GM21529 (cell line): ENCODE data around the gene MED14.

ENCODE experiments used
- ATAC-seq: cut with Tn5 transposase; IDR thresholded peaks from one replicate; pipeline ENCODE4 v1.9.1; 2021; ENCODE audit not compliant: unreplicated experiment

MED14 gene

DNA sequence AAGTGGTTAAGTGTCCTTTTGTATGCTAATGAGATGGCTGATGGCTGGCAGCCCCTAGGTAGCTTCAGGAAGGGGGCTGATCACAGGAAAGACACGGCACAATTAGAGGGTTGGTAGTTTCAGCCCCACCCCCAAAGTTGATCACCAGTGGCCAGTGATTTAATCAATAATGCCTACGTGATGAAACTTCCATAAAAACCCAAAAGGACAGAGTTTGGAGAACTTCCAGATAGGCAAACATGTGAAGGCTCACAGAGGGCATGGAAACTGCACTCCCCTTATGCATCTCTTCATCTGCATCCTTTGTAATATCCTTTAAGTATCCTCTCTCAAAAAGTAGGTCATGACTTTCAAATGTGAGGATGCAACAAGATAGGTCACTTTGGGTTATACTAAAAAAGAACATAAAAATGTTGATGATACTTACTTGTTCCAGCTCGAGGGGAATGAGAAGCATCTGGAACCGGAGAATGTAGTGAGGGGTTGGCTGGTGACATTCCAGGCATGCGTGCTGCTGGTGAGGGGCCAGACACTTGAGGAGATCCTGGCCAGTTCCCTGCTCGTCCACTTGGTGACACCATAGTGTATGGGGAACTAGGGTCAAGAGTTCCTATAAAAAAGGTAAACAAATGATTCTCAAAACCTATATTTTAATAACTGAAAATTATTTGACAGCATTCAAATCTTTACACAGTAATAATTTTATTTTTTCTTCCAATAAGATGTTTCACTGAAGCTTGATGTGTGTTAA lies 71.3 kb downstream of the MED14 start:
- no peak for ATAC-seq

DNA sequence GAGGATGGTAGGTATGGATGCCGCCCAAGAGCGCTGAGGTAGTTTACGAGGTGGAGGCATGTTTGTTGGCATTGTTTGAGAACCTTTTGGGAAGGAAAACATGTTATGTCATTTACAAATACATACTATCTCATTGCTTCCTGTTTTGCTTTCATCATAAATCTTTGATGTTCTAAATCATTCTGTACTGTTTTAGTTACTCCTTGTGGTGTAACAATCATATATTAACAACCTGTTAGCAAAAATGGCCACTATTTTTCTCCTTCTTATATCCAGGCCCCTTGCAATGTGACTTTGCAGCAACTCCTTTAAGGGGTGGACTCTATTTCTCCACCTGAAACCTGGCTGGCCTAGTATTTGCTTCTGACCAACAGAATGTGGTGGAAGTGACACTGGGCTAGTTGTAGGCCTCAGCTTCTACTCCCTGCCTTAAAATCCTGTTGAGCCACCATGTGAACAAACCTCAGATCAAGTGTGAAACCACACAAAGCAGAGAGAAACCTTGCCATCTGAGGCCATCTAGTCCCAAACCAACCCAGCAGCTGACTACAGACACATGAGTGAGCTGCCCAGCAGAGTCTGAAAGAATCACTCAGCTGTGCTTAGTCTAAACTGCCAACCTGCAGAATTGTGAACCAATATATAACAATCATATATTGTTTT lies 72.1 kb downstream of the MED14 start:
- no peak for ATAC-seq

DNA sequence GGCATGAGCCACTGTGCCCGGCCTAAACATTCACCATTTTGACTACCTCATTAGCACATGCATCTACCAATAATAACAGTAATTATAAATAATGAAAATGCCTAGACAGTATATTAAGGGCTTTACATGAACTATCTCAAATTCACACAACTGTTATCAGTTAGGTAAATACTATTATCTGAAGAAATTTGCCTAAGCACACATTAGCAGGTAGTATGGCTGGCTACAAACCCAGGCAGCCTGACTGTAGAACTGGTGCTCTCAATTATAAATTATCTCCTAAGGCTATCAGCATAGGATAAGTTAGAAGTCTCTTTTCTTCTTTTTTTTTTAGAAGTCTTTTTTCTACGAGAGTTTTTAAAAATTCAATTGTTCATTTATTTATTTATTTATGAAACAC lies 73.9 kb downstream of the MED14 start:
- no peak for ATAC-seq

DNA sequence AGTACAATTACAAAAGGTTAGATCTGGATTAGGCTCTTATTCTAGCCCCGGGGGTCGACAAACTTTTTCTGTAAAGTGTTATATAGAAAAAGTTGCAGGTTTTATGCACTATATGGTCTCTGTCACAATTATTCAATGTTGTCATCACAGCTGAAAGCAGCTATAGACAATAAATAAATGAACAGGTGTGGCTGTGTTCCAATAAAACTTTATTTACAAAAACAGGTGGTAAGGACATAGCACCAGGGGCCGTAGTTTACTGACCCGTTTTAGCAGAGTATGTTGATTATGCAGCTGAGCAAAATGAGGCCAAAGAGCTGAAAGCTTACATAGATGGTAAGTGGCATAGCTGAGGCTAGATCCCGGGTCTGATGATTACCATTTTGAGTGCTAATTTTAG lies 75.0 kb downstream of the MED14 start:
- ATAC-seq: no peak

DNA sequence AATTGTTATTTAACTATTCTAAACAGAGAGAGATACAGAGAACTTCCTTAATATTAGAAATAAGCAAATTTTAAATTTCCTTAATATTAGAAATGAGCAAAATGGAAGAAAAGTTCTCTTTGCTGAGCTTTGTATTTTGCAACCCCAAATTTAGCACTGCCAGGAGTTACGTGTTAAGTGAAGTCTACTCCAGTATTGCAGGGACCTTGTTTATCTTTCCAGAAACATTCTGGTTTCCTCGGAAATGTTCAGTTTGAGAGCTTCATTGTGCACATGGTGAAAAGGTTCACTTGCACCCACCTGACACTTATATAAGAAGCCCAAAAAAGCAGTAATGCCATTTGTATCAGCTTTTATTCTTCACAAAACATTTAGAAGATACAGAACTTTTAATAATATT lies 81.8 kb downstream of the MED14 start:
- ATAC-seq: no peak

DNA sequence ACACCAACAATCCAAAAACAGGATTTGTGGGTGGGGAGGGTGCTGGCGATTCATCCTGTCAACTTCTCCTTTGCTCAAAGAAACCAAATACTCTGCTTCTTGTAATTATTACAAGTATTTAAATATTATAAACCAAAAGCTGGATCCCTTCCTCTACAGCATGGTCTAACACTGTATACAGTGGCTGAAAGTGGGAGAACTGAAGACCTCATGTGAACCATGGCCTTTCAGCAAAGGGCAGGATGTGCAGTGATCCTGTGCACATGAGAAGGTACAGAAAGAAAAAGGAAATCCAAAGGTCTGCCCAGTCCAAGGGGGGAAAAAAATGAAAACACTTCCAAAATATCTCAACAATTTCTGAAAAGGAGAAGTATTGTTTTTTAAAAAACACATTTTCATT lies 82.7 kb downstream of the MED14 start:
- no peak for ATAC-seq

DNA sequence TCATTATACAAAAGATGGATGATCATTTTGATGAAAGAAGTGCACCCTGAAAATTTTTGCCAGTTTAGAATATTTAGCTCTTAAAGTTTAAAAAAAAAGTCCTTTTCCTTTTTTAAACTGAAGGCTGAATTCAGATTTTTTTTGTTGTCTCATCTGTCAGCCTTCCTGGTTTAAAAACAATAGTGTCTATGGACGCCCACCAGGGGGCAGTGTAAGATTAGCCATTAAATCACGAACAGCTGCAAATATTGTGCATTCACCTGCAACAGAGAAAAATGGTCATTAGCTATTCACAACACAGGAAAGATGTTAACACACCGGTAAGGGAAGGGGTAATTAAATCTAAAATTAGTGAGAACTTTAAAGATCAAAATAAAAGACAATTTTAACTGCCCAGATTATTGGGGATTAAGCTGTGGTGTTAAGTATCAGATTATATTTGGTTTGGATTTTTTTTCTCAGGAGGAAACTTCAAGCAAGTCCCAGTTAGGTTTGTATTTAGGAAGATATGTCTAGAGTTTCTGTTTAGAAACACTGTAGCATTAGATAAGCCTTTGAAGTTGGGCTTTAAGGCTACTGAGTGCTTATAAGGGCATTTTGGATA lies 83.6 kb downstream of the MED14 start:
- no peak for ATAC-seq

DNA sequence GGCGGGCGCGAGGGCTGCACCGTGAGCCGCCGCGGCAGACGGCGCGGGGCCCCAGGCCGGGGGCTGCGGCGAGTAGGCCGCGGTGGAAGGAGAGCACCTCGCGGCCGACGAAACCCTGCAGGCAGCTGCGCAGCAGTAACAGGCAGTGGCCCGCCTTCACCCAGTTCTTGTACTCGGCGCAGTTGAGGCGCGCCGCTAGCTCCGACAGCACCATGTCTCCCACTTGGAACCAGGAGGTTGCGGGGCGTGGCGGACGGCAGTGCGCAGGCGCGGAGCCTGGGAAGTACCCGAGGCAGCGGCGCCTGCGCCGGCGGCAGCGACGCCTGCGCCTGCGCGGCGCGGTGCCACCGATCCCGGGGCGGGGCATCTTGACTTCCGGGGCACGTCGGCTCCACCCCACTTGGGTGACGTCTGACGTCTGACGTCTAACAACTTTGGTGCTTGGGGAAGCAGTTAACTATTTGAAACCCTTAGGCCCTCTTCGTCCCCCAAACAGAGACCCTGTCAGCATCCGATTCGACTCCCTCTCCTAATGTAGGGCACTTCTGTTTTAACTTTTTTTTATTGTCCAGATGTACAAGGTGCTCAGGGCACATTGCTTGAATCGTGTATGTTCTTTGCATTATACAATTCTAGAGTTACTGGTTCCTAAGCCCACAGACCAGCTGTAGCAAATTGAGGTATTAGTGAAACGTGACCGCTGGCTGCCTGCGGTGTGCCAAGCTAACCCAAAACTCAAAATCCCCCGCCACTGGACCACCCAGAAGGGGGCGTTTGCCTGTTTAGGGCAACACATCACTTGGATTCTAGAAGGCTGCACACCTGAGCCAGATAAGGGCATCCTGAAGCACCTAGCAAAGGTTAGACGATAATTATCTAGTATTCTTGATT lies 87.8 kb downstream of the MED14 start, which contains the start of gene CXorf38:
CXorf38 (minus strand) TSS at position 255 of the 891 bp plus-strand sequence; CDS start at position 214, 41 bp downstream.
- peak; percentile 73 for ATAC-seq

DNA sequence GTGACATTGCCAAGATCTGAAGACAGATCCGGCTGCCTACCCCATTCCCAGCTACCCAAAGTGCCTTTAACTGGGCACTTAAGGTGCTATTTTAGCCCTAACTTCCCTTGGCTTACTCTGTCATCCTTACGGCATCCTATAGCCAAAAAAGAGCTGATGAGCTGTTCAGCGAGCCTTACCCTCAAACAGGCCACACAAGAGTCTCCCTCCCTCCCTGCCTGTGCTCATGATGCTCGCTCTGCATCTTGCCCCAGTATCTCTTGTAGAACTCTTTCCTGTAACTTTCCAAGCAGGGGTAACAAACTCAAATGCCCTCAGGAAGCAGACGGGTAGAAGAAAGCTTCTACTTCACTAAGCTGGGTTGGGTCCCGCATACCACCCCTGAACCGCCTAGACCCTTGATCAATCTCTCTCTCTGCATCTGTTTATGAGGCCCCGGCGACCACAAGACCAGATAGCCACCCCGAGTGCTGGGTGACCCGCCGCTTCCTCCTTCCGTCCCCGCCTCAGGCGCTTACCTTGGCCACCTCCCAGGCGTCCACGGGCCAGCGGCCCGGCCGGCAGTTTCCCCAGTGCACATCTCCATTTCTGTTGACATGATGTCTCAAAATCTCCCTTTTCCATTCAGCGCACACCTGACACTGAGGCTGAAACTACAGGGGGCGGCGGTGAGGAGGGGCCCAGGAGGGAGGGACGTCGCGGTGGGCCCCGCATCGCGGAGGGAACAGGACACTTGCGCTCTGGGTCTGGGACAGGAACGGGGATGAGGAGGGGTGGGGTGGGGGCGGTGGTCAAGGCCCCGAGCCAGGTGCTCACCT lies 88.6 kb downstream of the MED14 start:
- peak; percentile 20 for ATAC-seq

DNA sequence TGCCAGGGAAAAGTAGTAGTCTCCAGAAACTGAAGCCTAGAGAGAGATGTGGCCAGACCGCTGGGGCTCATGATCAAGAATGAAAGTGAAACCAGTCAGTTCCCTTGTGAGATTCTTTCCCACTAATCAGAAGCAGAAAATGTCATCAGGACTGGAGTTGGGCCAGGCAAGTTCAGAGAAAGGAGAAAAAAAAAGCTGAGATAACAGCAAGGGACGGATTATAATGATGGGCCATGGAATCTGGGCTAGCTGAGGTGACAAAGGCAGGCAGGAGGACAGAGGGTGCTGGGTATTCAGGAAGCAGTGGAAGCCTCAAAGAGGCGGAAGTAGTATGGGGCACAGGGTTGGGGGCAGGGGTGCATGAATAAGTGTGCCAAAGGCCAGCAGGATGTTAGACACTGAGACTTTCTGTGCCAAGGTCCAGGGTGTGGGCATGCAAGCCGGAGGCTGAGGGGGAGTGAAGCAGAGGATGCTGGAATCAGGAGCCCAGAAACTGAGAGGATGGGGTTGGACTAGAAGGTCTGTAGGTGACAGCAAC lies 90.5 kb downstream of the MED14 start:
- peak; percentile 40 for ATAC-seq

DNA sequence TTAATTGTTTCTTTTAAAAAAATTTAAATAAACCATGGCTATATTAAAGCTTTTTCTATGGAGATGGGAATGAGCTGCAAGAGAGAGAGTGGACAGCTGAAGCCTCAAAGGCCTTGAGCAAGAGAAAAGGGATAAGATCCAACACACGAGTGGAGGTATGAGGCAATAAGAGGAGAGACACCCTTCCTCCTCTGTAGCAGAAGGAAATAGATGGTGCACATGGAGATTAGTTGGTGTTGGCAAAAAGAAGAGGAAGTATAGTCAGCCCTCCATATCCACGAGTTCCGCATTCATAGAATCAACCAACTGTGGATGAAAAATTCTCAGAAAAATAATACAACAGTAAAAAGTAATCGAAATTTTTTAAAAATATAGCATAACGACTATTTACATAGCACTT lies 91.2 kb downstream of the MED14 start:
- no peak for ATAC-seq

DNA sequence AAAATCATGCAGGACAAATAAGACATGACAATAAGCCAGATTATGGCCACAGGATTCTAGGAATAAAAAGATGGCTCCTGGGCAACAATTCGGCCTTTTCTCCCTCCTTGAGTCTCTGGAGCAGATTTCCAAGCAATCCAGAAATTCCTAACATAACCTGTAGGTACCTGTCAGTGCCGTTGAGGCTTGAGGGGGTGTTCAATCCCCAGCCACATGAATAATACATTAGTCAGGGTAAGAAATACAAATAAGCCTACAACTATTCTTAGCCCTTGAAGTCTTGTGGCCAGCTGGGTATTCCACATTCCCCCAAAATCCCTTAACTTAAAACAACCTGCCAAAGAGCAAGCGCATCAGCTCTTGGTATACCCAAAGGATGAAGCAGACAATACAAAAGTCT lies 97.7 kb downstream of the MED14 start:
- no peak for ATAC-seq

DNA sequence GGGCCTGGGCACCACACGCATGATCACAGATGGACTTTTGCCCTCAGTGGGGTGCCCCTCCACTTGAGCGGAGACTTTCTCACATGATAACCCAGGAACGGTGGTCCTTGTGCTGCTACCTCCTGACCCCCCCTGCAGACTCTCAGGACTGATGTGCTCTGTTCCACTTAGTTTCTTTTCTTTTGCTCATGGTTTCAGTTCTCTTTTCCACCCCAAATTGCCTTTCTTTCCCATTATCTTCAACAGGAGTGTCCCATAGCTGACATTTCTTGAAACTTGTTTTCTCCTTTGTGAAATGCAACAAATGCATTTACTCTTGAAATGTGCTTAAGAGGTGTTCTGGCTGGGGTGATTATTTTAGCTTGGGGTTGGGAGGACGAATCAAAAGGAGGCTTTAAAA lies 103.1 kb downstream of the MED14 start:
- no peak for ATAC-seq

DNA sequence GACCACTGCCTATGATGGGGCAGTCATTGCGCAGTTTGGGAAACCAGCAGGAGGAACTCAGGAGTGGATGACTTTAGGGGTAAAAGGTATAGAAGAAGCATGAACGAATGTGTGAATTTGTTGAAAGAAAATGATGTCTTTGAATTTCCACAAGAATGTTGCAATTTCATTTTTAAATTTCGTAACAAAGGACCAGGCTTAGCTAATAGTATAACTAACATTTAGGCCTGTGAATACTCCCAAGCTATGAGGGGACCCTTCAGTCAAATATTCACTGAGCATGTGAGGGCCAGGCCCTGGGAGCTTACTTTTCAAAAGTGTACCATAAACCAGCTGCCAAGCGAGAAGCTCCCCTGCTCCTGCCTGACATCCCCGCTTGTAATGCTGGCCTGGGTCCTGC lies 106.8 kb downstream of the MED14 start:
- ATAC-seq: no peak

DNA sequence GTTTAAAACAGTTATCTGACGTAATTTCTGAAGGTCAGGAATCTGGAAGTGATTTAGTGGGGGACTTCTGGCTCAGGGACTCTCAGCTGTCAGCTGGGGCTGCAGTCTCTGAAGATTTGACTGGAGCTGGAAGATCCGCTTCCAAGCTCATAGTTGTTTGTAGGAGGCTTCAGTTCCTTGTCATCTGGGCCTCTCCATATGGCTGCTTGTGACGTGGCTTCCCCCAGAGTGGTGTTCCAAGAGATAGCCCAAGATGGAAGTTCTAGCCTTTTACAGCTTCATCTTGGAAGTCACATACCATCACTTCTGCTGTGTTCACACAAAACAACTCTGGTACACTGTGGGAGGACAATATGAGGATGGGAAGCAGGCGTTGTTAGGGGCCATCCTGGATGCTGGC lies 110.0 kb downstream of the MED14 start:
- no peak for ATAC-seq

DNA sequence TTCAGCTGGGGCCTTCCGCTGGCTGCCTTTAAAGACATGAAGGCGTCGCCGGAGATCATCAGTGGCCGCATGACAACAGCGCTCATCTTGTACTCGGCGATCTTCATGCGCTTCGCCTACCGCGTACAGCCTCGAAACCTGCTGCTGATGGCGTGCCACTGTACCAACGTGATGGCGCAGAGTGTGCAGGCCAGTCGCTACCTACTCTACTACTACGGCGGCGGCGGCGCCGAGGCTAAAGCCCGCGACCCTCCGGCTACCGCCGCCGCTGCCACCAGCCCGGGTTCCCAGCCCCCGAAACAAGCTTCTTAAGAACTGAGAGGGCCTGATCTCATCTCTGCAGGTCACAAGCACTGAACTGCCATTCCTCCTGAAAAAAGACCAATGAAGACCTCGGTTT lies 111.7 kb downstream of the MED14 start:
- ATAC-seq: no peak

DNA sequence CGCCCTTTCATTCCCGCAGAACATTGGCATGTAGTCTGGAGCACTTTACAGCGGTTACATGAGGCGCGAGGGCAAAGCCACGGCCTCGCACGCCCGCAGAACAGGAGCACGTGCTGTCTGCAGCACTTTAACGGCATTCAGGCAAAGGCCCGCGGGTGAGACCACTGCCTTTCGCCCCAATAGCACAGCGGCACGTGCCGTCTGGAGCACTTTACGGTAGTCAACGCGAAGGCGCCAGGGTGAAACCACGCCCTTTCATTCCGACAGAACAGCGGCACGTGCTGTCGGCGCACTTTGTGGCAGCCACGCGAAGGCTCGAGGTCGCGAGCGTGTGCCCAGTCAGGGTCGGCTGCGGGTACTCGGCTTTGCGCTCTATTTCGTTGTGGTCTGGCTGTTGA lies 112.2 kb downstream of the MED14 start, which contains the start of gene MPC1L:
MPC1L (plus strand) TSS at position 290 of the 398 bp plus-strand sequence. CDS start 138 bp downstream, outside the sequence.
- no peak for ATAC-seq

DNA sequence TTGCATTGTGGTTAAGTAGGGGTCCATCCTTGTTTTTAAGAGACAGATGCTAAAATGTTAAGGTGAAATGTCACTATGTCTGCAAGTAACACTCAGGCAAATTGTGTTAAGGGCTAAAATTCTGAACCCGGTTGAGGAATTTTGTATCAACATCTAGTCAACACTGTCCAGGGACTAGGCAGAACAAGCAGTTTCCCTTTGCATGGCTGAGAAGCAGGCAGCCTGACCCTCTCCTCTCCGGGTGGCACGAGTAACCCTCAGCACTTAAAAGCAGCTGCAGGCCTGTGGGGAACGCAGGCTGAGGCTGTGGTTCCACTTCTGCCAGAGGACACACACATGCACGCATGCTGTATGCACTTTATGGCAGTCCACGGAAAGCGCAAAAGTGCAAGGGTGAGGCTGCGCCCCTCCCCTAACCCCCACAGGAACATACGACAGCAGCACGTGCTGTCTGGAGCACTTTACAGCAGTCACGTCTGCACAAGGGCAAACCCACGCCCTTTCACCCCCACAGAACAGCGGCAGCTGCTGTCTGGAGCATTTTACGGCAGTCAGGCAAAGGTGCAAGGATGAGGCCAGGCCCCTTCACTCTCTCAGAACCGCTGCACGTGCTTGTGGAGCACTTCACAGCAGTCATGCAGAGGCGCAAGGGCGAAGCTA lies 112.7 kb downstream of the MED14 start:
- no peak for ATAC-seq

DNA sequence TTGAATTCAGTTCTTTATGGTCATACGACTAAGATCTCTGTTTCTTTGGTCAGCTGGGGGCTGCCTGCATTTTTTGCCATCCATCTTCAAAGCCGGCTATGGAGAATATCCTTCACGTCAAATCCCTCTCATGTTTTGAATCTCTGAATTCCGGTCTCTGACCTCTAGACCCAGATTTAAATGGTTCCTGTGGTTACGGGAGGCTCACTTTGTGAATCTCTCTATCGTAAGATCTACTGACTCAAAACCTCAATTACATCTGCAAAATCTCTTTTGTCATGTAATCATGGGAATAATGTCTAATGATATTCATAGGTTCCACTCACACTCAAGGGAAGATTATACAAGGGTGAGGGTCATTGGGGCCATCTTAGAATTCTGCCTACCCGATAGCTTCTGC lies 117.8 kb downstream of the MED14 start:
- no peak for ATAC-seq
